Transverse colon (tissue), 4 donors: ENCODE measurements around the gene CLCNKB.

Experiments
- CTCF ChIP-seq, 5 experiments: fragments of 200-600 bp in 3 of 5; fragments of 450-650 bp in 2 of 5; sonication (generic) in 3 of 5; IDR thresholded peaks; 1 replicate in 2 of 5; 2 replicates in 3 of 5; pipeline ENCODE4 v1.5.1; 2016 to 2017; ENCODE audit warnings: antibody characterized with exemption in 5 of 5, inconsistent platforms in 3 of 5, mild to moderate bottlenecking in 2 of 5, moderate library complexity in 1 of 5
- POLR2AphosphoS5 ChIP-seq, 3 donors: sonication (generic); formaldehyde crosslinking; IDR thresholded peaks; one replicate each; pipeline ENCODE4 v1.6.1; 2016; ENCODE audit warnings: antibody characterized with exemption in 3 of 3

- no peak for TF ChIP-seq POLR2AphosphoS5 (IDR thresholded peaks at IDR 0.05)
- no peak for TF ChIP-seq CTCF (IDR thresholded peaks at IDR 0.05)
These were observed 28.0 kb downstream of the CLCNKB start for GRCh38 chr1:16071614-16072013.
